ENCODE results near the gene SRGAP1.

SRGAP1 gene

GRCh38 chr12:63844391-63845341, at the start of gene SRGAP1:
TSS of gene SRGAP1 (plus strand) at chr12:63844700. CDS start at chr12:63844817, 117 bp downstream.
- DNase-seq, result peak; percentile 45

- no peak for DNase-seq
Measured at GRCh38 chr12:63795032-63795687, 49.3 kb upstream of the SRGAP1 start.

- DNase-seq, result no peak
Measured at GRCh38 chr12:63795944-63796343, 48.6 kb upstream of the SRGAP1 start.

- DNase-seq, result peak; percentile 68
Measured at GRCh38 chr12:63802012-63802608, 42.4 kb upstream of the SRGAP1 start.

- DNase-seq, result no peak
Measured at GRCh38 chr12:63804746-63805145, 39.8 kb upstream of the SRGAP1 start.

- DNase-seq, result no peak
Measured at GRCh38 chr12:63805704-63806672, 38.5 kb upstream of the SRGAP1 start.

GRCh38 chr12:63808631-63809030, 35.9 kb upstream of the SRGAP1 start:
- no peak for DNase-seq

- DNase-seq, result no peak
Measured at GRCh38 chr12:63809566-63809965, 34.9 kb upstream of the SRGAP1 start.

- no peak for DNase-seq
Measured at GRCh38 chr12:63811334-63811733, 33.2 kb upstream of the SRGAP1 start.

GRCh38 chr12:63811755-63812154, 32.7 kb upstream of the SRGAP1 start:
- no peak for DNase-seq

GRCh38 chr12:63814146-63814772, 30.2 kb upstream of the SRGAP1 start:
- DNase-seq, result no peak

GRCh38 chr12:63815482-63815852, 29.0 kb upstream of the SRGAP1 start:
- DNase-seq, result no peak

GRCh38 chr12:63816031-63816430, 28.5 kb upstream of the SRGAP1 start:
- DNase-seq, result no peak

- no peak for DNase-seq
Measured at GRCh38 chr12:63820427-63820826, 24.1 kb upstream of the SRGAP1 start.

GRCh38 chr12:63821781-63822251, 22.7 kb upstream of the SRGAP1 start:
- DNase-seq, result peak; percentile 28

- no peak for DNase-seq
Measured at GRCh38 chr12:63822352-63822751, 22.1 kb upstream of the SRGAP1 start.

- DNase-seq, result no peak
Measured at GRCh38 chr12:63823040-63823439, 21.5 kb upstream of the SRGAP1 start.

GRCh38 chr12:63826006-63826585, 18.4 kb upstream of the SRGAP1 start:
- peak; percentile 68 for DNase-seq

- DNase-seq, result no peak
Measured at GRCh38 chr12:63828867-63829266, 15.6 kb upstream of the SRGAP1 start.

GRCh38 chr12:63836046-63836445, 8.5 kb upstream of the SRGAP1 start:
- DNase-seq, result no peak

GRCh38 chr12:63836936-63837335, 7.6 kb upstream of the SRGAP1 start:
- DNase-seq, result no peak
